Glomerular endothelial cell (primary cell): ENCODE results near the gene CELSR1. TPM values are rescaled to one million over a fixed set of nuclear protein-coding genes. Genes with fewer than 3 reads are reported as not detected.
"Not testable (repeated sequence)": the region's sequence is repeated elsewhere in the genome, so short reads cannot be mapped to it uniquely, and the experiment has no call there.

Experiments
- DNase-seq: peaks from one replicate; pipeline ENCODE4 v3.0.0-alpha.2; 2011; ENCODE audit warnings: low read depth, low spot score; ENCODE audit errors: extremely low read depth
- total RNA-seq: library from RNA; depleted of rRNA; stranded (reverse); fragments of >200 nt; gene quantifications from 2 replicates; pipeline ENCODE4 v1.2.3, GENCODE V29; 2015

Gene CELSR1
- total RNA-seq, 1 donor from 2014 or later: 9.5 TPM

GRCh38 chr22:46533070-46533833 is 4.2 kb downstream of the CELSR1 start:
- DNase-seq: no peak

DNA sequence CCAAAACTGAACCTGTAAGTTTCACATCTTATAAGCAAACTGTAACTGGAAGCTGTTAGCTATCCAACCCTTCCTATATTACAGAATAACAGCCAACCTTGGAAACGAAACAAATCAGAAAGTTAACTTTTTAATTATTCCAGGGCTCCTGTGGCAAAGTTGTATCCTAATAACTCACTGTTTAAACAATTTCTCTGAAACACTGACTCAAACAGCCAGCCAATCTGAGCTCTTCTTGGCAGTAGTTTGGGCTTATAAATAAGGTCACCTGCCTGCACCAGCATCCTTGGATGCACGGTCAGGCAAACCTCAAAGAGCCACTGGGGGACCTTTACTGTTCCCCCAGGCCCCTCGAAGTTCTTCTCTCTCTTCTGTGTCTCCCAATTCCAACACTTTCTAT is 5.0 kb downstream of the CELSR1 start:
- no peak for DNase-seq

- no peak for DNase-seq
These were observed 5.7 kb downstream of the CELSR1 start for GRCh38 chr22:46531581-46532175.

GRCh38 chr22:46528121-46528610 is 9.3 kb downstream of the CELSR1 start:
- DNase-seq: no peak

GRCh38 chr22:46526244-46526839 is 11.1 kb downstream of the CELSR1 start:
- no peak for DNase-seq

- DNase-seq: no peak
These were observed 11.8 kb downstream of the CELSR1 start for GRCh38 chr22:46525389-46526243.

GRCh38 chr22:46524203-46524740 is 13.1 kb downstream of the CELSR1 start:
- DNase-seq: no peak

DNA sequence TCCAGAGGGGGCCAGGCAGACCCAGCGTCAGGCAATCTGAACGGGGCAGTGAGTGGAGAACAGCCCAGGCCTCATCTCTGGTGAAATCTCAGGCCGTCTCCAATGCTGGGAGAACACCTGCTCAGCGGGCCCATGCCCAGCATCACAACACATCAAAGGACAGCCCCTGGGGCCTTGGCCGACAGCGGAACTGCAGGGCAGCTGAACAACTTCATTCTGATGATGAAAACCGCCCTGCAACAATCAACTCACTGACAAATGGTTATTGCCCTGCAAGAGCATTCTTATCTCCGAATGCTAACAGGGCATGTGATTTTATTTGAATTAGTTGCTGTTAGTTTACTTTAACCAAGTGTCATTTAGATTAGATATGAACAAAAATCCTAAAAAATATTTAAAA is 14.6 kb downstream of the CELSR1 start:
- DNase-seq: no peak

GRCh38 chr22:46521994-46522393 is 15.4 kb downstream of the CELSR1 start:
- no peak for DNase-seq

GRCh38 chr22:46520880-46521279 is 16.5 kb downstream of the CELSR1 start:
- DNase-seq: no peak

GRCh38 chr22:46519377-46519776 is 18.0 kb downstream of the CELSR1 start:
- DNase-seq: no peak

GRCh38 chr22:46518542-46519325 is 18.7 kb downstream of the CELSR1 start:
- DNase-seq: no peak

DNA sequence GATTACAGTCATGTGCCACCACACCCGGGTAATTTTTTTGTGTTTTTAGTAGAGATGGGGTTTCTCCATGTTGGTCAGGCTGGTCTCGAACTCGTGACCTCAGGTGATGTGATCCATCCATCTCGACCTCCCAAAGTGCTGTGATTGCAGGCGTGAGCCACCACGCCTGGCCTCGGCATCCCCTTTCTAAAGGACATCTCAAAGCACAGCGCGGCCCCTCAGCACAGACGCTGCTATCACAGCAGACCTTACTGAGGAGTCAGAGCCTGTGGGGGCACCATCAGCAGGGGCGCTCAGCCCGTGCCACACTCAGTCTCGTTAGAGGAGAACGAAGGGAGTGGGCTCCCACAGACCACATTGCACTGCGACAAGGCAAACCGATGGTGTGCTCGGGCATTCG is 19.4 kb downstream of the CELSR1 start:
- DNase-seq: no peak

- no peak for DNase-seq
These were observed 20.1 kb downstream of the CELSR1 start for GRCh38 chr22:46517255-46517761.

- DNase-seq: no peak
These were observed 20.8 kb downstream of the CELSR1 start for GRCh38 chr22:46516638-46517037.

DNA sequence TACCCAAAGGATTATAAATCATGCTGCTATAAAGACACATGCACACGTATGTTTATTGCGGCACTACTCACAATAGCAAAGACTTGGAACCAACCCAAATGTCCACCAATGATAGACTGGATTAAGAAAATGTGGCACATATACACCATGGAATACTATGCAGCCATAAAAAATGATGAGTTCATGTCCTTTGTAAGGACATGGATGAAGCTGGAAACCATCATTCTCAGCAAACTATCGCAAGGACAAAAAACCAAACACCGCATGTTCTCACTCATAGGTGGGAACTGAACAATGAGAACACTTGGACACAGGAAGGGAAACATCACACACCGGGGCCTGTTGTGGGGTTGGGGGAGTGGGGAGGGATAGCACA is 21.3 kb downstream of the CELSR1 start:
- not testable (repeated sequence) for DNase-seq

DNA sequence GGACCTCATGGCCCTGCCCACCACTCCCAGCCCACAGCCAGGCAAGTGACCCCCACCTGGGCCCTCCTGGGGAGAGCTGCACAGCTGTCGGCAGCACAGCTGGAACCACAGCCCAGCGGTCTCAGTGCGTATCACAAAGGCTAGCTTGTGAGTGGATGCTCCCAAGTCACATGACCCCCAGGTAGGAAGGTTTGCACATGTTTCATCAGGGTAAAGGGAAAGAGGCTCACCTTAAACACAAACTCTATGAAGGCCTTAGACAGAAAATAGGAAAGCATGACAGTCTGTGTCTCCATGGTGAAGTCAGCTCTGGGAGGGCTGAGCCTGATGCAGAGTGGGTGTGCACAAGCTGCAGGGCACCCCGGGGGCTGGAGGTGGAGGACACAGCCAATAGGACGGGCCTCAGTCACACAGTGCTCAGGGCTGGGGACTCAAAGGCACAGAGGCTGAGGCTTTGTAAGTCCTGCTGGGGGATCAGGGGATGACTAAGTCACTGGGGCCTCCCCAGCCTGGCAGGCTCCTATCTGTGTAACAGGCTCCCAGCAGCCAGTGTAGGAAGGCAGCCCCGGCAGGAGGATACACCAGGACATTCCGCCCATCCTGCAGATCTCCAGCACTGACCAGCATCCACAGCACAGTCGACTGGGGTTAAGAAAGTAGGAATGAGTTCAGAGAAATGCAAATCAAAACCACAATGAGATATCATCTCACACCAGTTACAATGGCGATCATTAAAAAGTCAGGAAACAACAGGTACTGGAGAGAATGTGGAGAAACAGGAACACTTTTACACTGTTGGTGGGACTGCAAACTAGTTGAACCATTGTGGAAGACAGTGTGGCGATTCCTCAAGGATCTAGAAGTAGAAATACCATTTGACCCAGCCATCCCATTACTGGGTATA is 22.0 kb downstream of the CELSR1 start:
- DNase-seq: no peak

- no peak for DNase-seq
These were observed 22.7 kb downstream of the CELSR1 start for GRCh38 chr22:46514592-46515207.
